HG02981 (cell line): Measurements from ENCODE around the gene KRTAP23-1.

Experiments
- ATAC-seq: cut with Tn5 transposase; IDR thresholded peaks from one replicate; pipeline ENCODE4 v1.9.1; 2021; ENCODE audit warnings: mild to moderate bottlenecking, moderate library complexity; ENCODE audit not compliant: unreplicated experiment

KRTAP23-1 gene

DNA sequence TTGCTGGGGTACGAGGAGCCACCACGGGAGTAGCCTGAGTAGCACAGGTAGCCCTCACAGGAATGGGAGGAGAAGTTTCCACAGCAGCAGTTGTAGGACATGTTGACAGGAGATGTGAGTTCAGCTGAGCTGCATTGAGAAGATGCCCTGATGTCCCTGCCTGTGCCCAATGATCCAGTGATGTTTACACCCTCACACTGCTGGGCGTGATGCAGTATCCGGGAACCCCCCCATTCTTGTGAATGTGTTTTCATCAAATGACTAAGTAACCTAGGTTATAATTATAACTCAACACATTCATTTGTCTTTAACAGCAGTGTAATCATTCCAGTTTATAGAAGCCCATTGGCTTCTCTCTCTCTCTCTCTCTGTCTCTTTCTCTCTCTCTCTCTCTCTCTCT is at the start of gene KRTAP23-1:
TSS of gene KRTAP23-1 (minus strand) at position 101 of the 400 bp plus-strand sequence. CDS start at position 101, 0 bp downstream.
- no peak for ATAC-seq

DNA sequence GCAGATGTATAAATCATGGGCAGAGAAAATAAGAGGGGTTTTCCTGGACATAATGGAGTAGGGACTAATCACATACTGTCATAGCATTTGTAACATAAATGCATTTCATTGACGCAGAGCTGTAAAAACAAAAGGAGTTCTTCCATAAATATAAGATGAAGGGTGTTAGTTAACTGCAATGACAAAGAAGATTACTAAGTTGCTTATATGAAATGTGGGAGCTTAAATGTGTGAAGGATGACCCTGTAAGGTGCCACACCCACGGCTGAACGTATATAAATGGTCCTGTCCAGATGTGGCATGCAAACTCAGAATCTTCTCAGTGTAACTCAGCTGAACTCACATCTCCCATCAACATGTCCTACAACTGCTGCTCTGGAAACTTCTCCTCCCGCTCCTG is 47.3 kb upstream of the KRTAP23-1 start, which contains the start of gene KRTAP13-1:
TSS of gene KRTAP13-1 (plus strand) at position 301 of the 400 bp plus-strand sequence. CDS start at position 357, 56 bp downstream.
- ATAC-seq, result no peak

DNA sequence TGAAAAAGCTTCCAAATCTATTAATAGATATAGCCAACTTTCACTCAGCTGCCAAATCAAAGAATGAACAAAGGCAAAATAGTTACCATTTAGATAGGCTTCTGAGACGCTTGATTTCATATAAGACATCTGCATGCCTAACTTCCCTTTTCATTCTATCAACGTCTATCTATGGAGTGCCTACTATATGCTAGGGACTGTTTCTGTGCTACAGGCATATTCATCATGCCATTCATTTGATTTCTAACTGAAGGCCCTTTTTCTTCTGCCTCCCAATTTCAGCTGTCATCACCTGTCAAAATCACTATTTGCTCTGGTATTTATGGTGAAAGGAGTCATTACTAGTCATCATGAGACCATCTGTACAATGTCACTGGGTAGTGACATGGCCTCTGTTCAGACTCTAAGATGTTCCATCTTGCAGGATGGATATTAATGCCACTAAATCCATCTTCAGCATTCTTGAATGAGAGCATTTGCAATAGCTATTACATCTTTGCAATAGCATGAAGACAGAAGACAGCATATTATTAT is 43.2 kb upstream of the KRTAP23-1 start:
- no peak for ATAC-seq

DNA sequence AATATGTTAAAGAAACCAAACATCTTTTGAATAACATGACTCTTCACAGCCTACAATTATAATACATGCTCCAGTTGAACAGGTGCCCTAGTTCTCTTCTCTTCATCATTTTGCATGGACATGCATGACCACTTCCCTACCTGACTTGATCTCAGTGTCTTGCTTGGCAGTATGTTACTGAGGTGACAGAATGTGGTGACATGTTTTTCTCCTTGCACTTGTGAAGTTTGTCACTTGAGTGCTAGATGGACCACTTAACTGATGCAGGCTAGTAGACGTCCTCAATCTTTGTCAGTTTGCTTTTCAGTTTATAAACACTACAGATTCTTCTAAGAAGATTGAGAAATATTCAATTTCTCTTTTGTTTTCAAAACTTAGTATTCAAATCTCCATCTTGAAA is 33.8 kb upstream of the KRTAP23-1 start:
- no peak for ATAC-seq

DNA sequence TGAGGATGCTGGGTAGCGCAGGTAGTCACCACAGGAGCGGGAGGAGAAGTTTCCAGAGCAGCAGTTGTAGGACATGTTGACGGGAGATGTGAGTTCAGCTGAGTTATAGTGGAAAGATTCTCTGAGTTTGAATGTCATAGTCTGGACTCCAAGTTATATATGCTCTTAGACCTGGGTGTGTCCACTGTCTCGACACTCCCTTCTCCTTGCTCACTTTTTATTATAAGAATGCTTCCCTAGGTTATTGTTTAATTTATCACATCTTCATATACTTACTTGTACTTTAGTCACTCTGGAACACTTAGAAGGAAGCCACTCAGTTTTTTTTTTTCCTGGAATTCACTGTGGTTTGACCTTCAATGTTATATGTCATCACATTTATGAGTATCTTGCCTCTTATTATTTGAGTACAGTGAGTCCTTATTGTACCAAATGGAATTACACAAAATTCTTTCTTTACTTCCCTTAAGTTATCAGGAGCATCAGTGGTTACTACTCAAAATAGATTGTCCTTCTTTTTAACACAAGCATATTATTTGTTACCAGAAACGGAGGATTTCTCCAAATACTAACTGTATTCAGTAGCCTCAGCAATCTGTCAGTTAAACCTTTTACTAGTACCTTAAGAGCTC is 23.8 kb upstream of the KRTAP23-1 start, which contains the start of gene KRTAP13-2:
TSS of gene KRTAP13-2 (minus strand) at position 133 of the 632 bp plus-strand sequence. CDS start at position 75, 58 bp downstream.
- no peak for ATAC-seq

- no peak for ATAC-seq
Observed at GRCh38 chr21:30355906-30356305, 7.5 kb upstream of the KRTAP23-1 start.

DNA sequence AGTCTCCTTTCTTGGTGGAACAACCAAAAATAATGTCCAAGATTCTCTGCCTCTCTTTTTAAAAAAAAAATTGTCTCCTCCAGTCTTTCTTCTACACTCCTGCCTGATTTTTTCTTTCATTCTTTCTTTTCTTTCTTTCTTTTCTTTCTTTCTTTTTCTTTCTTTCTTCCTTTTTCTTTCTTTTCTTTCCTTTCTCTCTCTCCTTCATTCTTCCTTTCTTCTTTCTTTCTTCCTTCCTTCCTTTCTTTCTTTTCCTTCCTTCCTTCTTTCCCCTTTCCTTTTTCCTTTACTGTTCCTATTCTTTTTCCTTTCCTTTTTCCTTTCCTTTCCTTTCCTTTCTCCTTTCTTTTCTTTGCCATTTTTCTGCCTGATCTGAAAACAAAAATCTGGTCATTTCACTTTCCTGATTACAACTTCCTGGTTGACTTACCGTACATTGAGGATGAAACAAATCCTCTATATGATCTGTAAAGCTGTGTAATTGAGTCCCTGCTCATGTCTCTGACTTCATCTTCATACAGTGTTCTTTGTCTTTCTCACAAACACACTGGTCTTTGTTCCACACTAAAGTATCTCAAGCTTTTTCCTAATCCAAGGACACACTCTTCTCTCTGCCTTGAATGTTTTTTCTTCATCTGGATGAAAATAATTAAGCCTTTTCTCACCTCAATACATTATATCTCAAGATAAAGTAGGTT is 6.1 kb upstream of the KRTAP23-1 start:
- ATAC-seq, result no peak

DNA sequence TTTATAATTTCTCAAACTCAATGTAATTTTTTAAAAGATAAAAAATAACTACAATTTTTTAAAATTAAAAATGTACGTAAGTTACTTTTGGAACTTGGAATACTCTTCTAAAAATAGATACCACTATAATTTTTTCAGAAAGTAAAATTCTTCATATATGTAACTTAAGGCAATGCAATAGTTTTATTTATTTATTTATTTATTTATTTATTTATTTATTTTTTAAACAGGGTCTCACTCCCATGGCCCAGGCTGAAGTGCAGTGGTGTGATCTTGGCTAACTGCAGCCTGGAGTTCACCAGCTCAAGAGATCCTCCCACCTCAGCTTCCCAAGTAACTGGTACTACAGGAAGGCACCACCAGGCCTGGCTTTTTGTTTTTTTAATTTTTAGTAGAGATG is 3.1 kb upstream of the KRTAP23-1 start:
- no peak for ATAC-seq

DNA sequence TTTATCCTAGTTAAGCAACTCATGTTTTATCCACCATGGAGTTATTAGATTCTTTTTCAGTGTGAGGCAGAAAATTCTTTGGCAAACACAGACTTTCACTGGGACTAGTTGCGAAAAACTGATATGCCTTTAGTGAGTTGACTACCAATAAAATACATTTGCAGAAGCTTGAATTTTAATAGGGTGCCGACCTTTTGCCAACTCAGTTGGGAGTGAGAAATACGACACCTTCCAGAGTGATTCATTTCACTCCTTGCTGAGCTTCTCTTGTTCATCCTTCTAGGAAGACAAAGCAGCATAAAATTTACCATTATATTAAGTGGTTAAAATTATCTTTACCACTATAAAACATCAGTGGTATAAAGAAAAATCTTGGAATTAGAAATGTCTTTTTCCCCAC is 1.2 kb upstream of the KRTAP23-1 start:
- ATAC-seq, result no peak

- ATAC-seq, result no peak
Observed at GRCh38 chr21:30345014-30345413, 3.4 kb downstream of the KRTAP23-1 start.

GRCh38 chr21:30340714-30341573 is 7.5 kb downstream of the KRTAP23-1 start:
- no peak for ATAC-seq

DNA sequence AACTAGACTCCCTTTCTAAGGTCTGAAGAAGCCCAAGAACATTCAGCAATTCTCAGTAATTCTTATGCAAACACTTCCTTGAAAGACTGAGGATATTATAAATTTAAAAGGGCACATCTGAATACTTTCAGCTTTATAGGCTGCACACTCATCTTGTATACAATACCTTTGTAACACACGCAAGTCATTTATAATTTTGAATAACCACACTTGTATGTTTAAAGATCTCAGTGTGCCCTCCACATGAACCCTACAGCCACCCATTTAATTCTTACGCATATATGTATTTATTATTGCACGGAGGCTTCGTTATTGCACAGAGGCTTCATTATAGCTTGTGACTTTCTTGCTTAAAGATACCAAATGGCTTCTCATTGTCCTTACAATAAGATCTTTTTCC is 9.7 kb downstream of the KRTAP23-1 start:
- ATAC-seq, result no peak

DNA sequence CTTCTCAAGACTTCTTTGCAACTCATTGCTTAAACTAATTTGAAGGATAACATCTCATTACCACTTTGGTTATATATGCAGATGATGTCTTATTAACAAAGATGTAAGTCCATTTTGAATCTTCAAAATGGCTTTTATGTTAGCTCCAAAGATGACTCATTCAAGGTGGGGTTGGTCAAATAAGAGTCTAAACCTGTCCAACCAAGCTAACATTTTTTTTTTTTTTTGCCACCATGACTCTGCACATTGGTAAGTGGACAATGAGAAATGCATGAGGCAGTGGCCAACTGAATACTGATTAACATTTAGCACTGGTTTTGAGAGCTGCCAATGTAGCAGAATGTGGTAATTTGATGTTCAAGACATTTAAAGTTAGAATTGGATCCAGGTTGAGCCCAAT is 10.6 kb downstream of the KRTAP23-1 start:
- no peak for ATAC-seq

- no peak for ATAC-seq
Observed at GRCh38 chr21:30337276-30337744, 11.1 kb downstream of the KRTAP23-1 start, which contains the start of gene KRTAP27-1. Gene KRTAP27-1, minus strand, starts transcription at chr21:30337694. Its CDS starts 26 bp downstream, at chr21:30337668.

DNA sequence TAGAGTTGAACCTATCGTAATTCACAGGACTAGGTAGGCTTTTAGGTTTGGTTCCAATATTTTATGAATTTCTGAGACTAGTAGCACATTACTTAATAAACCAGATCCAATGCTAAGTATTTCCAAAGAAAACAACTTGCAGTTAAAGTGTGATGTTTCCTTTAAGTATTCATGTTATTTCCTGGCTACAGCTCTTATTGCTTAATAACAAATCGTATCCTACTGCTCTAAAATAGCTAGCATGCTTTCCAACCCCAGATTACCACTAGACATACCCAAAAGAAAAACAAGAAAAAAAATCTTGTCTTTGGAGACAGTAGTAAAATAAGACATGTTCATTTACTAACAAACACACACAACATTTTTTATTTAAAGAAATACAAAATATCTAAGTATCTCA is 11.8 kb downstream of the KRTAP23-1 start:
- ATAC-seq, result no peak

DNA sequence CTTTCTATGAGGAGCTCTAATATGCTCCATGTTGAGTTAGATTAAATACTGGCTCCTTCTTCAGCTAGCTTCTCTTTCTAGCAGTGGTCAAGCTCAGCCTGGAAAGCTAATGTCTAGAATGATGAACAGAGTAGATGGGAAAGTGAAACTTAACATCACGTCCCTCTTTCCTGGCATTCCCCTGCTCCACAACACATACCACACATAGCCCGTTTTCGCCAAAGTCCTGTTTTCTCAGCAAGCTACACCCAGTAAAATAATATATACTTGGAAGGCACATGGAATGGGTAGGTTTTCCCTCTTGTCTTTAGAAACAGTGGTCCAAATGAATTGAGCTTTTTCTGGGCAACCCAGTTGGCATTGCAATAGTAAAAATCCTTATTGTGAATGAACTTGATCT is 14.7 kb downstream of the KRTAP23-1 start:
- ATAC-seq, result no peak

- ATAC-seq, result no peak
Observed at GRCh38 chr21:30332681-30333080, 15.7 kb downstream of the KRTAP23-1 start.

GRCh38 chr21:30329203-30329875 is 19.1 kb downstream of the KRTAP23-1 start:
- no peak for ATAC-seq

- ATAC-seq, result no peak
Observed at GRCh38 chr21:30326390-30326789, 22.0 kb downstream of the KRTAP23-1 start.

GRCh38 chr21:30320215-30320614 is 28.2 kb downstream of the KRTAP23-1 start, which contains the start of gene KRTAP26-1:
Gene KRTAP26-1, minus strand, starts transcription at chr21:30320315. Its CDS starts 280 bp downstream, at chr21:30320035.
- no peak for ATAC-seq
